ENCODE results near the gene CLEC4F. TPM values are rescaled to one million over a fixed set of nuclear protein-coding genes. Genes with fewer than 3 reads are reported as not detected.

The CLEC4F gene
- total RNA-seq, 1 experiment from 2014 or later: not detected

DNA sequence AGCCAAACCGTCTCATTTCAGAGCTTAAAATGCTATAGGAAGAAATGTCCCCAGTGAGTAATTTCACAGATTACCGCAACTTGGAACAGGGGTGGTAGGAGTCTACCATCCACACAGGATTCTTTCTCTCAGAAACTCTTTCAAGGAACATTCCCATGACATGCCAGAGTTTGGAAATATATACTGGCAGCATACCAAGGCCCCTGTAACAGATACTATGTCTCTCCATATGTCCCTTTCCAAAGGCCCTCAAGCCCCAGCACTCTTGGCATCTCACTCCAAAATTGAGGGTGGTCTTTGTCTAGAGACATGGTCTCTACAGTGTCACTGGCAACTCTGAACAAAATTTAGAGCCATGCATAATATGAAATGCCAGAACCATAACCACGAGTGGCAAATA lies 40.9 kb downstream of the CLEC4F start:
- H3K9me2 ChIP-seq (ENCODE audit: insufficient read depth): no peaks in the 10 kb centered on the region
- H3F3A ChIP-seq (ENCODE audit: insufficient read depth, low read depth): no peaks in the 10 kb centered on the region
- H4K20me1 ChIP-seq (ENCODE audit: insufficient read depth): no peaks in the 10 kb centered on the region; the same call in 1 of the 2 replicates
- no peak overlapping the region for H3K27ac ChIP-seq
- DNase-seq: no peak
- no peak overlapping the region for H3K4me2 ChIP-seq
- TF ChIP-seq, protein P1, sequence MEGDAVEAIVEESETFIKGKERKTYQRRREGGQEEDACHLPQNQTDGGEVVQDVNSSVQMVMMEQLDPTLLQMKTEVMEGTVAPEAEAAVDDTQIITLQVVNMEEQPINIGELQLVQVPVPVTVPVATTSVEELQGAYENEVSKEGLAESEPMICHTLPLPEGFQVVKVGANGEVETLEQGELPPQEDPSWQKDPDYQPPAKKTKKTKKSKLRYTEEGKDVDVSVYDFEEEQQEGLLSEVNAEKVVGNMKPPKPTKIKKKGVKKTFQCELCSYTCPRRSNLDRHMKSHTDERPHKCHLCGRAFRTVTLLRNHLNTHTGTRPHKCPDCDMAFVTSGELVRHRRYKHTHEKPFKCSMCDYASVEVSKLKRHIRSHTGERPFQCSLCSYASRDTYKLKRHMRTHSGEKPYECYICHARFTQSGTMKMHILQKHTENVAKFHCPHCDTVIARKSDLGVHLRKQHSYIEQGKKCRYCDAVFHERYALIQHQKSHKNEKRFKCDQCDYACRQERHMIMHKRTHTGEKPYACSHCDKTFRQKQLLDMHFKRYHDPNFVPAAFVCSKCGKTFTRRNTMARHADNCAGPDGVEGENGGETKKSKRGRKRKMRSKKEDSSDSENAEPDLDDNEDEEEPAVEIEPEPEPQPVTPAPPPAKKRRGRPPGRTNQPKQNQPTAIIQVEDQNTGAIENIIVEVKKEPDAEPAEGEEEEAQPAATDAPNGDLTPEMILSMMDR (conservative IDR thresholded peaks at IDR 0.05): no peak
- peaks cover 7% of the 10 kb centered on the region for H3K4me1 ChIP-seq (replicated peaks; ENCODE audit: insufficient read depth)
- H3K9me3 ChIP-seq (ENCODE audit: insufficient read depth, low read depth): no peaks in the 10 kb centered on the region
- ChIA-PET POLR2A (ENCODE audit: unreplicated experiment) (no interaction called here), CTCF (no interaction called here)
- H3K27me3 ChIP-seq (ENCODE audit: insufficient read depth, low read depth): no peaks in the 10 kb centered on the region
- no TSS peak for BruUV-seq (replicated peaks)
- no peaks in the 10 kb centered on the region for H3K36me3 ChIP-seq (ENCODE audit: low read depth)
- H3K79me2 ChIP-seq (ENCODE audit: low read depth): no peaks in the 10 kb centered on the region
- no peak overlapping the region for H2AFZ ChIP-seq
- intact Hi-C loops (cut with micrococcal nuclease; ENCODE audit: unreplicated experiment): no loop called here
- no peak overlapping the region for H3K4me3 ChIP-seq

DNA sequence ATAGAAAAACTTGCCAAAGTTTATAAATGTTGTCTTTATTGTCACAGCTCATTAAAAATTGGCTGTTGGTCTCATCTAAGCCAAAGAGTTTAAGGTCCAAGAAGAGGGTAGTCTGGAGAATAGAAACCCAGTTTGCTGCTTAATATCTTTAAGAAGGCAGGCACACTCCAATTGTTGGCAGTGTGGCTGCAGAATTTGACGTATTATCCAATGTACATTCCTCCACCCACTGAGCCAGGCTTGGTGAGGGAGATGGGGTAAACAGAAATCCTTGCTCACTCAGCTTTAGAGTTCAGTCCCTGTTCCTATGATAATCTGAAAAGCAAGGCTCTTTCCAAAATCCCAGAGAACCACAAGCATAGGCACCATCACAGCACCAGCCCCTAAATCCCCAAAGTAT lies 41.7 kb downstream of the CLEC4F start:
- Histone ChIP-seq H4K20me1 (ENCODE audit: insufficient read depth) (no peaks in the 10 kb centered on the region; the same call in 1 of the 2 replicates), H3K27ac (no peak overlapping the region), H3K9me2 (ENCODE audit: insufficient read depth) (no peaks in the 10 kb centered on the region), H3K79me2 (ENCODE audit: low read depth) (no peaks in the 10 kb centered on the region), H3K4me3 (no peak overlapping the region), H3K4me2 (no peak overlapping the region), H3K4me1 (replicated peaks; ENCODE audit: insufficient read depth) (peaks cover 7% of the 10 kb centered on the region), H3K9me3 (ENCODE audit: insufficient read depth, low read depth) (no peaks in the 10 kb centered on the region), H3K36me3 (ENCODE audit: low read depth) (no peaks in the 10 kb centered on the region), H3F3A (ENCODE audit: insufficient read depth, low read depth) (no peaks in the 10 kb centered on the region), H3K27me3 (ENCODE audit: insufficient read depth, low read depth) (0 out of 2 replicates have a peak, but pooled peaks cover under 1% of the 10 kb centered on the region), H2AFZ (no peak overlapping the region)
- no peak for DNase-seq
- no TSS peak for BruUV-seq (replicated peaks)
- ChIA-PET CTCF (no interaction called here), POLR2A (ENCODE audit: unreplicated experiment) (no interaction called here)
- TF ChIP-seq EZH2 (IDR thresholded peaks at IDR 0.05; ENCODE audit: low read depth): no peak
- TF ChIP-seq, protein P1 (conservative IDR thresholded peaks at IDR 0.05): no peak
- intact Hi-C loops (cut with micrococcal nuclease; ENCODE audit: unreplicated experiment): no loop called here

DNA sequence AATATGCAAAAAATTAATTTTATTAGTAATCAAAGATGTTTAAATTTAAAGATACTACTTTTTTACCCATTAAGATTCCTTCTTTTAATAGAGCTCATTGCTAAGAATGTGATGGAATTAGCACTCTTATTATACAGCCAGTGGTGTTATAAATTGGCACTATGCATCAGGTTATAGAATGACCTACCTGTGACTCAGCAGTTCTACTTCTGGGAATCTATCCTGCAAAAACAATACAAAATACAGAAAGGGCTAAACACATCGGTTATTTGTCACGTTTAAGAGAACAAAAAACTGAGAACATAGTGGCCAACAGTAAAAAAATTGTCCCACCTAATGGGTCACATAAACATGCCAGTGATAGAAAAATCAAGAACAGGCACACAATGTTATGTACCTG lies 42.9 kb downstream of the CLEC4F start:
- ChIA-PET POLR2A (ENCODE audit: unreplicated experiment) (no interaction called here), CTCF (no interaction called here)
- Histone ChIP-seq H3F3A (ENCODE audit: insufficient read depth, low read depth) (no peaks in the 10 kb centered on the region), H3K27ac (no peak overlapping the region), H2AFZ (no peak overlapping the region), H3K36me3 (ENCODE audit: low read depth) (no peaks in the 10 kb centered on the region), H3K9me3 (ENCODE audit: insufficient read depth, low read depth) (no peaks in the 10 kb centered on the region), H3K4me1 (replicated peaks; ENCODE audit: insufficient read depth) (peaks cover 7% of the 10 kb centered on the region), H3K27me3 (ENCODE audit: insufficient read depth, low read depth) (0 out of 2 replicates have a peak, but pooled peaks cover 5% of the 10 kb centered on the region), H3K4me2 (no peak overlapping the region), H3K79me2 (ENCODE audit: low read depth) (no peaks in the 10 kb centered on the region), H4K20me1 (ENCODE audit: insufficient read depth) (no peaks in the 10 kb centered on the region; the same call in 1 of the 2 replicates), H3K4me3 (no peak overlapping the region), H3K9me2 (ENCODE audit: insufficient read depth) (no peaks in the 10 kb centered on the region)
- no peak for DNase-seq
- intact Hi-C loops (cut with micrococcal nuclease; ENCODE audit: unreplicated experiment): no loop called here
- TF ChIP-seq EZH2 (IDR thresholded peaks at IDR 0.05; ENCODE audit: low read depth): no peak
- TF ChIP-seq, protein P1 (conservative IDR thresholded peaks at IDR 0.05): no peak
- BruUV-seq (replicated peaks): no TSS peak

All from PC-9 (cell line).